ENCODE measurements around the gene MON1A. TPM values are rescaled to one million over a fixed set of nuclear protein-coding genes. Genes with fewer than 3 reads are reported as not detected.

MON1A gene
- total RNA-seq, 1 donor from 2014 or later = 7.1 TPM

DNA sequence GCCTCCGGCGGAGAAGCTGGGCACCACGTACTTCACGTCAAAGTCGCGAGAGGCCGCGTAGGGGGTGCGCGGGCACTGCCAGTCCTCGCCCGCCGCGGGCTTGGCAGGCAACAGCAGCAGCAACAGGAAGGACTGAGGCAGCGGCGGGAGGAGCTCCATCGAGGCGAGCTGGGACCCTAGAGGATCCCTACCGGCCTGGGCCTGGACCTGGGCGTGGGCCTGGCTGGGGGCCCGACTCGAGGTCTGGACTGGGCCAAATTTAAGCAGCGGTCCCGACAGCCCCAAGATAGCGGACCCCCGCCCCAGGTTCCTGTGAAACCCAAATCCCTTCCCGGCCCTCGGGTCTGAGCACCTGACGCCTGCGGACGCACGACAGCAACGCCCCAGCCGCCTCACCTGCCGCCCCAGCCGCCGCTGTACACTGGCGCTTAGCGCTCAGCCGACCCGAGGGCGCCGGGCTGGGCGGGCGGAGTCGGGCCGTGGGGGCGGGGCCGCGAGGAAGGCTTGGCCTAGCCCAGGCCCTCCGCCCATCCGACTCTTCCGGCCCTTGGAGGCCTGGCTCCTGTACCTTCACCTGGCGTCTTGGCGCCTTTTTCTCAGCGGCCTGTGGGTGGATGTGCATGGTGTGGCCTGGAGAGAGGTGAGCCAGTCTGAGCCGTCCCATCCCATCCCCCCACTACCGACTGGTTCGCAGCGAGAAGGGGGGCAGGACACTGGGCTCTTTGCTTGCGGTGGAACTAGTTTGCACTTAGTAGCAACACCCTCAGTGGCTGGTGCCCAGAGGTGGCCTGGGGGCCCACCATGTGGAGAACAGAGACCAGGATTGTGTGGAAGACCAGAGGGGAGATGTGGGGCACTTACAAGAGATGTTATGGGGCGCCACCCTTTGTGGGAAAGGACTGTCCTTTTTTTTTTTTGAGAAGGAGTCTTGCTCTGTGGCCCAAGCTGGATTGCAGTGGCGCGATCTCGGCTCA, 25.9 kb downstream of the MON1A start, which contains the start of gene MST1R:
Gene MST1R (minus strand): TSS at position 423 of the 974 bp plus-strand sequence. CDS start 264 bp downstream, at position 159.
- Mint-ChIP-seq H3K36me3 (ENCODE audit: low read depth) (no peaks in the 10 kb centered on the region), H3K27ac (peak within 1 kb of the TSS; percentile 80), H3K9me3 (no peaks in the 10 kb centered on the region), H3K4me1 (peaks cover 30% of the 10 kb centered on the region), H3K27me3 (no peaks in the 10 kb centered on the region), H3K4me3 (peak within 1 kb of the TSS; percentile 82)
- POLR2A ChIA-PET = interaction anchor here (0.6 to 2.0 kb wide), 2 partner anchors 101 to 888 kb away, joined by 3 to 8 read pairs; partner anchors contain the start of gene INKA1
- TF ChIP-seq, protein P1, sequence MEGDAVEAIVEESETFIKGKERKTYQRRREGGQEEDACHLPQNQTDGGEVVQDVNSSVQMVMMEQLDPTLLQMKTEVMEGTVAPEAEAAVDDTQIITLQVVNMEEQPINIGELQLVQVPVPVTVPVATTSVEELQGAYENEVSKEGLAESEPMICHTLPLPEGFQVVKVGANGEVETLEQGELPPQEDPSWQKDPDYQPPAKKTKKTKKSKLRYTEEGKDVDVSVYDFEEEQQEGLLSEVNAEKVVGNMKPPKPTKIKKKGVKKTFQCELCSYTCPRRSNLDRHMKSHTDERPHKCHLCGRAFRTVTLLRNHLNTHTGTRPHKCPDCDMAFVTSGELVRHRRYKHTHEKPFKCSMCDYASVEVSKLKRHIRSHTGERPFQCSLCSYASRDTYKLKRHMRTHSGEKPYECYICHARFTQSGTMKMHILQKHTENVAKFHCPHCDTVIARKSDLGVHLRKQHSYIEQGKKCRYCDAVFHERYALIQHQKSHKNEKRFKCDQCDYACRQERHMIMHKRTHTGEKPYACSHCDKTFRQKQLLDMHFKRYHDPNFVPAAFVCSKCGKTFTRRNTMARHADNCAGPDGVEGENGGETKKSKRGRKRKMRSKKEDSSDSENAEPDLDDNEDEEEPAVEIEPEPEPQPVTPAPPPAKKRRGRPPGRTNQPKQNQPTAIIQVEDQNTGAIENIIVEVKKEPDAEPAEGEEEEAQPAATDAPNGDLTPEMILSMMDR (IDR thresholded peaks at IDR 0.05) = no peak
- CTCF ChIA-PET = no interaction called here
- ATAC-seq (ENCODE audit: low read depth) (peak; percentile 99), DNase-seq (peak; percentile 80)
- intact Hi-C loops (cut with micrococcal nuclease) = loop anchor here (1.0 to 2.0 kb wide), 3 partner anchors 37 to 179 kb away; partner anchors contain the start of genes RBM6 and TRAIP

DNA sequence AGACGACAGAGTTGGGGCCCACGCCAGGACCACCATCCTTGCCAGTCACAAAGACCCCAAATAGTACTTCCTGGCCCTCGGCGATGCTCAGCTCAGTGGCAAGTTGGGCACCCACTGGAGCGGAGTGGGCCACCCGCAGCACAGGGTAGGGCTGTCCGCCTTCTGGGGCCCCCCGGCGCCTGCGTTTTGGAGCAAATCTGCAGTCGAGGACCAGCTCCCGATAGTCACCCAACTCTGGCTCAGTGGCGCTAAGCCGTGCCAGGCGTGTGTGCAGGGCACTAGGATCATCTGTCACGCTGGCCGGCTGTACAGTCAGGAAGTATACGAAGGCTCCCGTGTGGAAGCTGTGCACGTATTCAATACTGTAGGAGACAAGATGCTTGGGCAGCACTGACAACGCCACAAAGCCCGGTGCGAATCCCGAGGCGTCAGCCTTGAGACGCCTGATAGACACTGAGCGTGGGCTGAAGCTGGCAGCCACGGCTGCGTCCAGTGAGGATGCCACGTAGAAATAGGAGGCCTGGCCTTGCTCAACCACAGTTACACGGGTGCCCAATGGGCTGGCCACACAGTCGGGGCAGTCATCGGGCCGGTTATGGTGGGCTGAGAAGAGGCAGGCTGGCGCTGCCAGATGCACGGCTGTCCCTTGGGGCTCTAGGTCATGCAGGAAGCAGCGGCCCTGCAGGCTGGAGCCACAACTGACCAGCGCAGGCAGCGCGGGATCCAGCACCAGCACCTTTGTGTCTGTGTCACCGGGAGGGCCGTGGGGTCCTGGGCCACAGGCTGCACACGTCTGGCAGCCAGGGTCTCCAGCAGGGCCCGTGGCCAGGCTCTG, 26.9 kb downstream of the MON1A start:
- no peak for DNase-seq
- POLR2A ChIA-PET = no interaction called here
- ATAC-seq (ENCODE audit: low read depth) = no peak

GRCh38 chr3:49901366-49902339, 28.0 kb downstream of the MON1A start:
- ATAC-seq (ENCODE audit: low read depth) = no peak
- Mint-ChIP-seq H3K36me3 (ENCODE audit: low read depth) (no peaks in the 10 kb centered on the region), H3K27me3 (no peaks in the 10 kb centered on the region), H3K4me3 (no peak overlapping the region), H3K9me3 (no peaks in the 10 kb centered on the region), H3K27ac (no peak overlapping the region), H3K4me1 (peaks cover 26% of the 10 kb centered on the region)
- ChIA-PET CTCF (interaction anchor here (1.3 kb wide), 1 partner anchor 62 kb away, joined by 3 read pairs; no protein-coding TSS in a partner anchor), POLR2A (interaction anchor here (0.7 kb wide), 1 partner anchor 78 kb away, joined by 5 read pairs; no protein-coding TSS in a partner anchor)
- no peak for DNase-seq
- TF ChIP-seq, protein P1 (IDR thresholded peaks at IDR 0.05) = no peak
- intact Hi-C loops (cut with micrococcal nuclease) = loop anchor here (2.0 kb wide), 1 partner anchor 45 kb away; the partner anchor contains the start of gene TRAIP

More for the DNA sequence above, 26.9 kb downstream of the MON1A start:
- no peaks in the 10 kb centered on the region for H3K36me3 Mint-ChIP-seq (ENCODE audit: low read depth)
- TF ChIP-seq, protein P1 (IDR thresholded peaks at IDR 0.05) = no peak
- no peaks in the 10 kb centered on the region for H3K27me3 Mint-ChIP-seq
- intact Hi-C loops (cut with micrococcal nuclease) = loop anchor here (2.0 kb wide), 1 partner anchor 46 kb away; the partner anchor contains the start of gene TRAIP
- no peak overlapping the region for H3K4me3 Mint-ChIP-seq
- no peak overlapping the region for H3K27ac Mint-ChIP-seq
- CTCF ChIA-PET = interaction anchor here (1.3 kb wide), 1 partner anchor 64 kb away, joined by 3 read pairs; no protein-coding TSS in a partner anchor
- H3K4me1 Mint-ChIP-seq = peaks cover 30% of the 10 kb centered on the region
- H3K9me3 Mint-ChIP-seq = no peaks in the 10 kb centered on the region

DNA sequence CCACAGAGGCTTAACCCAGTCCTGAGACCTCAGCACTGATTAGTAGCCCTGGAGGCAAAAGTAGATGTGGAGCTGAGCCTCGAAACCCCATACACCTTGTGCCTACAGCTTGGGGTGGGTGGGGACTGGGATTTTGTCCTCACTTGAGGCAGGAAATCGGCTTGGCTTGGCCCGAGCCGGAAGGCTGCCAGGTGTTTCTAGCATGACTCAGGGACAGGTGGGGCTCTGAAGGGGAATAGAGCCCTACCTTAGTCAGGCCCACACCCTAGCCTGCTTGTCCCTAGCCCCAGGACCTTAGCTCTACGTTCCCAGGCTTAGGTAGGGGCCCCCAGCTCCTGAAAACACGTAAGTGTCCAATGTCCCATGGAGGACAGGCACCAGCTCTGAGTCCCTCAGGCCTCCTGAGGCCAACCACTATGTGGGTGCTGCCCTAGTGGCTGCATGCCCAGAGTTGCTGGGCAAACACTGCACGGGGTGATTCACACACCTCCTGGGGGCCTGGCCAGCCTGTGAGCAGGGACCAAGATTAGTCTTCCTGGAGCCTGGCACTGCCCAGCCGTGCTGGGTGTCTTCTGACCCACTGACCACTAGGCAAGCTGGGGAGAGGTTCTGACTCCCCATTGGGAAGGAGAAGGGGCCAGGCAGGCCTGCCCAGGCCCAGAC, 29.0 kb downstream of the MON1A start:
- Mint-ChIP-seq H3K27ac (no peak overlapping the region), H3K4me3 (no peak overlapping the region), H3K36me3 (ENCODE audit: low read depth) (no peaks in the 10 kb centered on the region), H3K4me1 (peaks cover 16% of the 10 kb centered on the region), H3K9me3 (no peaks in the 10 kb centered on the region), H3K27me3 (no peaks in the 10 kb centered on the region)
- TF ChIP-seq, protein P1 (IDR thresholded peaks at IDR 0.05) = no peak
- intact Hi-C loops (cut with micrococcal nuclease) = no loop called here
- CTCF ChIA-PET = no interaction called here
- DNase-seq = no peak
- POLR2A ChIA-PET = no interaction called here
- no peak for ATAC-seq (ENCODE audit: low read depth)

Measured in activated B cell treated with CpG ODN at 0.5 μM for 24 hours (primary cell).